GM21526 (cell line): ENCODE measurements around the gene RAPGEF4.
A peak's percentile ranks its signal among the peaks of the same experiment; 100 is the strongest.

Experiments used
- ATAC-seq: cut with Tn5 transposase; IDR thresholded peaks from one replicate; pipeline ENCODE4 v1.9.1; 2021; ENCODE audit warnings: moderate library complexity; ENCODE audit not compliant: unreplicated experiment, low FRiP score

Gene RAPGEF4

DNA sequence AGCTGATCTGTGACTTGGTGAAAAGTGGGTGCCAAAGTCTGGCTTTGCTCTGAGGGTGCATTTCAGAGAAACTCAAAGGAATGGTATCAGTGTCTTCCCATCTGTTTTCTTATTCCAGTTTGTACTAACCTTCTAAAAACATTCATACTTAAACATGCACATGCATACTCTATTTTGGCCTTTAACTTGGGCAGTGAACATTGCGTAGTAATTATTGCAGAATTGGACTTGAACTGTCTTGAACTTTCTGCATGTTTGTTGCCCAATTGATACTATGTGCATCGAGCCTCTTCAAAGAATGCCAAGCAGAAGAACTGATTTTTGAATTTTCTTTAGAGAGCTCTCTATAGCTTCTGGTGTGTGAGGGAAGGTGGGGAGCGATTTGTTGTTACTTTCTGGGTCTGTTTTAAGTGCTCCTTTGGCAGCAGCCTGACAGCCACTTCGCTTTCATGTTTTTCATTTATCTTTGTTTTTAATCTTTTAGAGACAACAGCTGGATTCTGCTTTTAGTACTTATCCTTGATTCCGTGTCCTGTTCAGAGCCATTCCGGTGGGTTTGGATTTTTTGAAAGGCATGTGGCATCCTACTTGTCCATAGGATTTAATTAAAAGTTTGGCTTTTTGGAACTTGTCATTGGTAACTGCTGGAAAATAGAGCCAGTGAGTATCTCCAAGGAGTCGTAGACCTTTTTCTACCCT, 159.2 kb downstream of the RAPGEF4 start:
- ATAC-seq = no peak

DNA sequence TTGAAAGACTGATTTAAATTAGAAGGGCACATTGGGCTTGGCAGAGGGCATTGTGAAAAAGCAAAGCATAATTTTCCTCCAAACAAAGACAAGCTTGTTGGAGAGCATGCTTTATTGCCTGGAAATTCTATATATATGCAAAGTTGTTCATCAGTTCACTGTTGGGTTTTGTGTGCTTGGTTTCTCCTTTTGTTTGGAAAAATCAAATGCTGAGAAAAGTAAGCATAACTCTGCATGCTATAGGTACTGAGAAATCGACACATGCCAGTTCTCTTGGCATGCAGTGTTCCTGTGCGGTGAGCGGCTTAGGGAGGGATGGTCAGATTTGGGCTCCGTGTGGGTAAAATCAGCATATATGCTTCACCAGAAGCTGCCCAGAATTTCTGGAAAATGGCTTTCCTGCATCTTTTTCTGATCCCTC, 161.0 kb downstream of the RAPGEF4 start:
- ATAC-seq = no peak

DNA sequence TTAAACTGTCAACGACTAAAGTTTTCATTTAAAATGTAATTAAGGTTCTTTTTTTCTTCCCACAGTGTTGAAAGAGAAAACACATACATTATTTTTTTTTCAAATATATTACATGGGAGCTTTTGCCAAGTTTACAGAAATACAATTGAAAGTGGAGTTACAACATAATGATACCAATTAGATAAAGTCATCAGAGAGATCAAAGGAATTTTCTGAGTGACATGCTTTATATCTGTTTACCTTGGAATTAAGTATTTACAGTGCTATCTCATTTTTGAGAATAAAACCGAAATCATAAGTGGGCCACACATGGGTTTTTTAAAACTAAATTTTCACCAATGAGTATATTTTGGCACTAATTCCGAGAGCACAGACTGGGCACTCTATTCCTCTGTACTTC, 165.2 kb downstream of the RAPGEF4 start:
- ATAC-seq = no peak

DNA sequence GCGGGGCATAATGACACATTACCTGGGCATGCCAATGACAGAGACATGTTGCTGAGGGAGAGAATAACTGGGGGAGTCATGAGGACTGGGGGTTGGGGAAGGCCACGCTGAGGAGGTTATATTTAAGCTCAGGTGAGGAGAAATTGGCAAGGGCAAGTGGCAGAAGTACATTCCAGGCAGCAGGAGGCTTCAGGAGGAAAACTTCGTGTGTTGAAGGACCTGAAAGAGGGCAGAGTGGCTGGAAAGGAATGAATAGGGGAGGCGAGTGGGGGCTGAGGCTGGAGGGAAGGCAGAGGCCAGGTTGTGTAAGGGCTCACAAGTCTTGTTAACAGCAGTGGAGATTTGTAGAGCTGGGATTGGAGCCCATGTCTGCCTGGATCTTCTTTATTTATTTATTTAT, 166.3 kb downstream of the RAPGEF4 start:
- ATAC-seq = no peak

DNA sequence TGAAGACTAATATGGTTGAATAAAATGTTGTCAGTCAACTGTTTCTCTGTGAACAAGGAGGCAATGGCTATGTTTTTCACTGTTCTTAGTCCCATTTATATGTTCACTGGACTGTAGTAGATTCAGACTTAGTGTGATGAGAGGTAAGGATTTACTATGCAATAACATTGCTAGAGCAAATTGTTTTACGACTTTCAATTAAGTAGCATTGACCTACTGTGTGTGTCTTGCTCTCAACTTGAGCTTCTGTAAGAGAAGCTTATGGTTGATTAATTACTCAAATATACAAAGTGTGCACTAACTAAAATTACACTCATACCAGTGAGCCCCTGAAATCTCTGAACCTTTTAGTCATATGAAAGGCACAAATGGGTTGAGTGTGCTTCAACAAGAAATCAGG, 168.6 kb downstream of the RAPGEF4 start:
- no peak for ATAC-seq

DNA sequence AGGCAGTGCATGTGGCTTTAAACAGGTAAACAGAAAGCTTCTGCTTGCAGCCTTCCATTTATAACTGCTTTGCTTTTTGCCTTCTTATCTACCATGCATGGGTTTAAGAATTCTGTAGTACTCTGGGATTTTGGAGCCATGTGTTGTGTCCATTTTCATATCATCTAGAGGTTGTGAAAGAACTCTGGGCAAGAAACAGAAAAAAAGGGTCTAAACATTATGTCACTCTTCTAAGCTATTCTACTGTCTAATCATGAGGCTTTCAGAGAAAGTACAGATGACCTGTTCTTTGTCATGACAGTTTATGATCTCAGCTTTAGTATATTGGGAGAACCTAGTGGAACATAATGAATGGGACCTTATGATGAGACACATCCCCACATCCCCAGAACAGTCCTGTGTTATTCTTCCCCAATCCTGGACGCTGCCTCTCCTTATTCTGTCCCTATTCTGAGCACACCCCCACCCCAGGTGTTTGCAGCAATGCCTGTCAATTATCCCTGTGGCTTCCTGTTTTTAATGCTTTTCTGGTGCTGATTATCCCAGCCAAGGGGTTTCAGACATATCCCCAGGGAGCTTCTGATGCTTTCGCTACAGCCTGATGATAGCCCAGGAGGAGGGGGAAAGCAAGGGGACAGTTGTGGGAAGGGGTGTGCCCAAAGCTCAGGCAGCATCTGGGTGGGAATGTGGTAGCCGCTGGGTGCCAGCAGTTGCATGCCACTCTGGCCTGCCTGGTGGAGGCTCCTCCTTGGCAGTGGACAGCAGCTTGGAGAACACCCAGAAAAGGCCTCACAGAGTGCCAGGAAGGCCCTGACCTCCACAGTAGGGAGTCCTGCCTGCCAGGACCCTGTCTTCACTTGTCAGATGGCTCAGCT, 170.5 kb downstream of the RAPGEF4 start:
- ATAC-seq = no peak

DNA sequence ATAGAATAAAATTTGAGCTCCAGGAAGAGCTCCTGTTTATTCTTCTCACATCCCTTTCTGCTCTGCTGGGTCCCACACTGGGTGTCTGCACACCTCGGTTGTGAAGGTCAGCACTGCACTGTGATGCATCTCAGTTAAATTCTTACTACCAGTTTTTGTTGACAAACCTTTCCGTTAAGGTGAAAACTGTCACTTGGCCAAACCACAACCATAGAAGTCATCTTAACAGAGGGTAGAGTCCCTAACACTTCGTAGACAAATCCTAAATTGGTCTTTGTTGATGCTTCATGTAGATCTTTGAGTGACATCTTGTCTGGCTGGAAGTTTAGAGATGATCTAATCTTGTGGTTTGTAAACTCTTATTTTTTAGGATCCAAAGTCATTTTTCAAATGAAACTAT, 172.6 kb downstream of the RAPGEF4 start:
- ATAC-seq = no peak

DNA sequence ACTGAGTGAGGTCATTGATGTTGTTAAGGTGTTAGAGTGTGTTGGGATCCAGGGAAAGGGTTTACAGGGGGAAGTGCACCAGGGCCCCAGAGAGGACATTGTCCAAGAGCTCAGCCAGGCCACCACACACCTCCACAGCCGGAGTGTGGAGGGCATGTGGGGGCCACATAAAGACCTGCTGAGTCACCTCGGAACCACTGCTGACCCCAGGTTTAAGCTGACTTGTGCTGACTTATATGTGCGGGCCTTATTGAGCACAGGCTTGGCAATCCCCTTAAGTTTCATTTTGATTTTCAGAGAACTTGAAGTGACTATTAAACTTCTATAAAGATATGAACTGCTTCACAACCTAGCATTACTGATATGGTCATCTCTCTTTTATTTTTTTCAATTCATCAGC, 173.8 kb downstream of the RAPGEF4 start:
- ATAC-seq = no peak

DNA sequence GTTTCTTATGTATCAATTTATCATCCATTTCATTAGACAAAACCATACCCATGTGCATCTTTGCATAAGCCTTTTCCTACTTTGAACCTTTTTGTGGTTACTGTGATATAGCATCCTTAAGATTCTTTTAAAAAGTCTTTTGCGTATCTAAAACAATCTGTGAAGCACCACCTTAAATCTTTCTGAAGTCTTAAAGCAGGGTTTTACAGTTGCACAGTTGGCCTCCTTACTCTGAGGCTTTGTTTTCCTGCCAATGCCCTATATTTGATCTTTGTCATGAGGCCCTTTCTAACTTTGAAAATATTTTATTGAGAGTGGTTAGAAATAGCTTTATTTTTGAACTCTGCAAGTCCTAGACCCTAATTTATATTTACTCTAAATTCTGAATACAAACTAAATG, 176.6 kb downstream of the RAPGEF4 start:
- ATAC-seq = no peak

DNA sequence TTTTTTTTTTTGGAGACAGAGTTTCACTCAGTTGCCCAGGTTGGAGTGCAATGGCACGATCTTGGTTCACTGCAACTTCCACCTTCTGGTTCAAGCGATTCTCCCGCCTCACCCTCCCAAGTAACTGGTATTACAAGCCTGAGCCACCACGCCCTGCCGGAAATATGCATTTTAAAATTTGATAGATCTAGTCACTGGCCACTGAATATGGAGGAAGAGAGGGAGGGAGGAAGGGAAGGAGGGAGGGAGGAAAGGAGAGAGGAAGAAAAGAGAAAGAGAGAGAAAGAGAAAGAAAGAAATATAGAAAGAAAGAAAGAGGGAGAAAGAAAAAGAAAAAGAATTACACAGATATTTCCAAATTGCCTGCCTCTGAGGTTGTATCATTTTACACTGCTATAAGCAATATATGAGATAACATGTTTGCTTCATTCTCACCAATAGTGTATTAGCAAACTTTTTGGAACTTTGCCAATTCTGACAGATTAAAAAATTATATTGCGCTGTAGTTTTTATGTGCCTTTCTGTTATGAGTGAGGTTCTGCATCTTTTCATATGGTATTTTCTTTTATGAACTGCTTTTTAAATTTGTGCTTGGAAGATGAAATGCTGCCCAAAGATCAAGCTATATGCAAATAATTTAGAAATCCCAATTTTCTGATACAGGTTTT, 178.8 kb downstream of the RAPGEF4 start:
- ATAC-seq = no peak

DNA sequence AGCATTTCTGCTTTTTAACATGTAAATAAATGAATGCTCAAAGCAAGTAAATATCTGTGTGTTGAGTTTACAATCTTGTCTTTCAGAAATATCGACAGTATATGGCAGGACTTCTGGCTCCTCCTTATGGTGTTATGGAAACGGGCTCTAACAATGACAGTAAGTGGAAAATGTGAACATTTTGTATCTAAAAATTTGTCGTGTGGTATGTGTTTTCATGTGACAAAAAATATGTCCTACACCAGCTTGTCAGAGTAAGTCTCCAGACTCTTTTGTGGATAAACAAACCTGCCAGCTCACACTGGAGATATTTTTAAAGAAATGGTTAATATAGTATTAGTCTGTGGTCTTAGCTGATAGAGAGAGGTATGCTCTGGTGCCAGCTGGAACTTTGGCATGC, 182.1 kb downstream of the RAPGEF4 start:
- ATAC-seq = no peak

DNA sequence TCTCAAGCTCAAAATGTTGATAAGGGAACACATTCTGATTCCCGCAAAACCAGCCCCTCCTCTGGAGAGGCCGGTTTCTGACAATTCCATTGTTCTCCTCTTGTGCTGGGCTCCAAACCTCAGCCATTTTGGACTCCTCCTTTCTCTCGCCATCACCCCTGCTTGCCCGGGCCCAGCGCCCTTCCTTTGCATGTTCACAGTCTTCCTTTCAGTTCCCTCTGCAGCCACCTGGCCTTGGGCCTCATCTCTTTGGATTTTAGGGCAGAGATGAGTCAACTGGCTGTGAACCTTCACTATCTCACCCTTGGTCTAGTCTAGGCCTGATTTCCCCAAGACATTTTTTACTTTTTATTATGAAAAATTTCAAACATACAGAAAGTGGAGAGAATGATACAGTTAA, 184.1 kb downstream of the RAPGEF4 start:
- peak; percentile 78 for ATAC-seq

DNA sequence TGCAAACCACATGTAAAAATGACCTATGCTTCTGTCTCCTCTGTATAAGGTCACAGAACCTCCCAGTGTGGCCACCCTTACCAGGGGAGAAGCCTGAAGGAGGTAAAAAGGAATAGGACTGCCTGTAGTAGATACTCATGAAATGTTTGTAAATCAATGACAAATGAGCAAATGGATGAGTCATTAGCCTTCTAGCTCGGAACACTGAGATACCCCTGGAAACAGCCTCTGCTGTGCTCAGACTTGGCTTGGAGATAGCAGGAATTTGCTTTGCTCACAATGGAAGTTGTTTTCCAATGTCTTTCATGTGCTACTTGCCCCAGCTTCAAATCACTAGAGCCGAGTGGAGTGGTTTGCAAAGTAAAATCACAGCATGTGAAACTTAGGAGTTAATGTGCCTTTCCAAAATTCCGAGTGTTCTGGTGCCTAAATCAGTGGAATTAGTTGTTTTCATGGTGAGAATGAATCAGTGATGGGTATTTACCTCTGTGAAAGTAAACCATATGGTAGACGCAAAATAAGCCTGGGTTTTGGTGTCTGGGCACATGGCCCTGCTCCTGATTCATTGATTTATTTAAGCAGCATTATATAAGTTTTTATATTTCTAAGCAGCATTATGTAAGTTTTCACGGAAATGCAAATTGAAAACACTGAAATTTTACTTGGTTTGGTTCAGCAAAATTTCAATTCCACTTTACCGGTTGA, 186.0 kb downstream of the RAPGEF4 start:
- ATAC-seq = no peak

DNA sequence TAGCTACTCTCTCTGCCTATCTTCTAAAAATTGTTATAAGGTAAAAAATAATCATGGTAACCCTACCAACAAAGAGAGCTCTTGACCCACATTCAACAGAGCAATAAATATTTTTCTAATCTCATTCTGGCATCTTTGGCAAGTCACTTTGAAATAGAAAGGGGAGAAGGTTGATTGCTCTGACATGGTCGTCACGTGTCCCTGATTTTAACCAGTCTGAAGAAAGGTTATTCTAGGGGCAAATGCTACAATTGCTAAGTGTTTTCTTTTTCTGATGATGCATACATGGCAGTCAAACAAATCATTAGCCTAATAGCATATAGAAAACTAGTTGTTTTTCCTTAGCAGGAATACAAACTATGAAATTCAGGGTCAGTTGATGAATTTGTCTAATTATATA, 186.7 kb downstream of the RAPGEF4 start:
- no peak for ATAC-seq

DNA sequence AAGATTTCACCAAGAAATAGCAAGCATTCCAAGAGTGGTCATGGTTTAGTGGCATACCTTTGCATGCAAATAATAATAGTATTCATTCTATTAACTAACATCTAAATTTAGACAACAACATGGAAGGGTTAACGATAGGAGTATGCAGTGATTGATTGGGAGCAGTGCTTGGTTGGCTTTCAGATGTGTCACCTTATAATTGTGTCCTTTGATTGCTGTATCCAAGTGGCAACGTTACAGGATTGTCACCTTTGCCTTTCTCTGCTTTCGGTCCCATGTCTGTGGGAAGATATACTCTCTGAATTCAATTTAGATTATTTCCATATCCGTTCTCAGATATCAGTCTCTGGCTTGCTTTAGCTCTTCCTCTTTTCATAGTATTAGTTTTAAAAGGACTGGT, 187.2 kb downstream of the RAPGEF4 start:
- no peak for ATAC-seq

DNA sequence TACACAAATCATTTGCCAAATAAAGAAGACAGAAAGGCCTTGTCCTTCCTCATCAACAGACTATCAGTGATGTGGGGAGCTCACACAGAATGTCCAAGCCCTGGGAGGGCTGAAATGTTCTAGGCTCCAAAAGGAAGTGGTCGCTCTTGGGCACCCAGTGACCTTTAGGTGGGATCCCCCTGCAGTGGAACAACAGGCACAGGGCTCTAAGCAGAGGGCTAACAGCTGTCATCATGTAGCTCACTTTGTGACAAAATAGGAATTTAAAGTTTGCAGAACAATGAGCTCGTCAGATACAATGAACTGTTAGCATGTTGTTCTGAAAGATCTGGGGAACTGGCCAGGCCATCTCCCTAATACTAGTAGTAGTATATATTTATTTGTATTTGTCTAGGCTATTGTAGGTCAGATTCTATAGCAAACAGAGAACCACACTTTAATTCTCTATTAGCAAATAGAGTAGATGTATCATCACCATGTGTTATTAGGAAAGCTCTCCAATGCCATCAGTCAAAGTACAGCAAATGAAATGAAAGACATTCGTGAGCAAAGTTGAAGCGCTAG, 188.5 kb downstream of the RAPGEF4 start:
- ATAC-seq = no peak

DNA sequence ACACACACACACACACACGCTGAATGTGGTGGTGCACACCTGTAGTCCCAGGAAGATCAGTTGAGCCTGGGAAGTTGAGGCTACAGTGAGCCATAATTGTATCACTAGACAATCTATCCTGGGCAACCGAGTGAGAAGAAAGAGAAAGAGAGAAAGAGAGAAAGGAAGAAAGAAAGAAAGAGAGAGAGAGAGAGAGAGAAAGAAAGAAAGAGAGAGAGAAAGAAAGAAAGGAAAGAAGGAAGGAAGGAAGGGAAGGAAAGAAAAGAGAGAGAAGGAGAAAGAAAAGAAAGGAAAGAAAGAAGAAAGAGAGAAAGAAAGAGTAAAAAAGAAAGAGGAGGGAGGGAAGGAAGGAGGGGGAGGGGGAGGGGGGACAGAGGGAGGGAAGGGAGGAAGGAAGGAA, 190.0 kb downstream of the RAPGEF4 start:
- no peak for ATAC-seq

DNA sequence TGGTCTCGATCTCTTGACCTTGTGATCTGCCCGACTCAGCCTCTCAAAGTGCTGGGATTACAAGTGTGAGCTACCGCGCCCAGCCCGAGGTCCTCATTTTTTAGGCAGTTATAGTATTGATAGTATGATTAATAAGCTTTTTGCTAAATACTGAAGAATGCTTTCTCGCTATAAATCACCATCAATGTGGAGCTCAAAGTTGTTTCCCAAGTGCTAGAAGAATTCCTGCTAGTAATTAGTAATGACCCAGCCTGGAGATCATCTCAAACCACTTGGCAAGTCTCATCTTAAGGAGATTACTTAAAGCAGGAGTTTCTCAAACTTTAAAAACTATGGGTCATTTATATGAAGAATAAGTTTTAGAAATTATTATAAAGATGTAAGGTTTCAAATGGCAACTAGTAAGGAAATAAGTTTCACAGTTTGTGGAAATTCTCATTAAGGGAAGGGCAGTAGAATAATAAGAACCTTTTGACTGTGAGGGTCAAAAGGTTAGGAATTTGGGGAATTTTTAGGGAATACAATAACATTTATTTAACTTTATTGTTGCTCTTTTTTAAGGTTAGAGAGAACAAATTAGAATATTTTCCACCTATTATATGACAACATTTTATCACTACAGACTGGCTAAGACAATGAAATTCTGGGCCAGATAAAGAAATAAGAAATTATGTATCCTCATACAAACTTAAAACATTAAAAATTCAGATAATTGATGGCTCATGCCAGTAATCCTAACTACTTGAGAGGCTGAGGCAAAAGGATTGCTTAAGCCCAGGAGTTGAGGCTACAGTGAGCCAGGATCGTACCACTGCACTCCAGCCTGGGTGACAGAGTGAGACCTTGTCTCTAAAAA, 191.4 kb downstream of the RAPGEF4 start:
- no peak for ATAC-seq

DNA sequence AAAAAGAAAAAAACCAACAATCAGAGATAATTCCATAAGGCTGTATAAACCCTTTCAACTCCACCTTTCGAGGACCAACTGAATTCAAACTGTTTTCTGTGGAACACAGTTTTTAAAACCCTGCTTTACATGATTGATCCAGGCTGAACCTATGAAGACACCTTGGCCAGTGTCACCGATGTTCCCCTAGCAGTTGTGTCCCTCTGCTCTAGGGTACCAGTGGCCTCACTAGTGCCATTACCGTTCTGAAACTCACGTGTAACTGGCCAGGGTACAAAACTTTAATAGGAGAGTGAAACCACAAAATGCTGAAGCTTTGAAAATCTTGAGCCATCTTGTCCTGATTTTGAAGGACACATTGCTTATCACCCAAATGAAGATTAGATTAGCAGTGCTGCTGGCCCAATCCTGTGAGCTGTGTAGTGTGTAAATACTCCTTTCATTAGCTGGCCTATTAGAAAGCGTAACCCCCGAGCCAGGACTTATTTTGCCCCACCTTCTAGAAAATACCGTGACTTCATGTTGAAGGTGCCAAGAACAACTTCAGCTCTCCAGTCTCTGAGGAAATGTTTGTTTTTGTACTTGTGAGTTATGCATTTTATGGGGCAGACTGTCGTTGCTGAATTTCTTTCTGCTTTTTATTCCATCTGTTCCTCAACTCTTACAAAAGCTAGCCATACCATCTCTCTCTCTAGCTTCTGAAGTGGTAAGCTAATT, 192.2 kb downstream of the RAPGEF4 start:
- no peak for ATAC-seq
